GM21367 (cell line): ENCODE results near the gene SGPP2.
A peak's percentile ranks its signal among the peaks of the same experiment; 100 is the strongest.

Source experiments
- ATAC-seq: cut with Tn5 transposase; IDR thresholded peaks from one replicate; pipeline ENCODE4 v1.9.1; 2021; ENCODE audit not compliant: unreplicated experiment

SGPP2 gene

DNA sequence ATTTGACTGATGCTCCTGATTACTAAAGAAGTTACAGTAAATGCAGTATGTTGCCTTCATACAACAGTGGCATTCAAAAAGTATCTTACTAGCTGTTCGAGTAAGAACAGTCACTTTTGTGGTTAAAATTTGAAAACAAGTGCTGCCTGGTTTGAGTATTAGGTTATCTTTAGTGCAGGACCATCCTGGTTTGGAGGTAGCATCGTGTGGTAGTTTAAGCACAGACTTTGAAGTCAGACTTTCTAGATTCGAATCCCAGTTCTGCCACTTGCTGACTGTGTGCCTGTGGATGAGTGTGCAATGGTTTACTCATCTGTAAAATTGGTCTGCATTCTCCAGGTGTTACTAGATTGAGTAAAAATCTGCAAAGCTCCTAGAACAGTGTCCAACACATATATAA, 96.8 kb downstream of the SGPP2 start:
- ATAC-seq, result peak; percentile 55

DNA sequence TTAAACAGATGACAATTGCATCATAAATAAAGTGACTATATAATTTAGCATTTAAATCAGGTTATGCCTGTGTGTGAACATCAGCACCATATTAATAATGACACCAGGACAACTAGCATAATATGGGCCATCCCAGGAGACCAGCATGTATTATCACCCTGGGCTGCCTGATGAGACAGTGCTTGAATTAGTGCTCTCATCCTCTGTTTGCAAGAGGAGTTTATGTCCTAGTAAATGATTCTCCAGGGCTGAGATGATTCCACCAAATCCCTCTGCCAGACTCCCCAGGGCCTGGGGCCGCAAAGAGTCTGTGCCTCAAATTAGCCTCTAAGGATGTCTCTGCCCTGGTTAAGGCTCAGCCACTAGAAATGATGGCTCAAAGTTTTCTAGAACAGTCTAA, 97.7 kb downstream of the SGPP2 start:
- no peak for ATAC-seq

DNA sequence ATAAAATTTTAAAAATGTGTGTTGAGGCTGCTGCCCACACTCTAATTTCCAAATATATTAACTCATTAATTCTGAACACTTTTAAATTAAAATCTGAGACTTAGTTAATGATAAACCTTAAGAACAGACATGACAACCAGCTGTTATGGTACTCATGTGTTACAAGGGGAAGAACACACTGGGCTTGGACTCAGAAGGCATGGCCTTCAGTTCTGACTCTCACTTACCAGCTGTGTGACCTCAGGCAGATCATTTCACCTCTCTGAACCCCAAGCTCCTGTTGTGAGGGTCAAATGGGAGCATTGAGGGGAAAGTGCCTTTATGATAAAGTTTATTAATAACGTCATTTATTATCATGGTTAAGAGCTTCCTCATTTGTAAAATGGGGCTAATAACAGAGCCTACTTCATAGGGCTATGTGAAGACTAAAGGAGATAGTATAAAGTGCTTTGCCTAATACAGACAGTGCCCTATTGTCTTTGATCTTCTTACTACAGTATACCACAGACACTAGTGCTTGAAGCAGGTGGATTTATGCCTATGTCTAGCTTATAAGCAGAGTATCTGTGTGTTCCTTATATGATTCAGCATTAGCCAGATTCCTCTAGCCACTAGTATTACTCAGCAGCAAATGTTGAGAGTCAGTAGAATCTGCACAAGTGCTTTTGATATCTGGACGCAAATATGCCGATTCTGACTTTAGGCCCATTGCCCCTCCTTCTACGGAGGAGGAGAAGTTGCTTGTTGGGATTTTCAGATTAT, 99.6 kb downstream of the SGPP2 start:
- ATAC-seq, result peak; percentile 36

DNA sequence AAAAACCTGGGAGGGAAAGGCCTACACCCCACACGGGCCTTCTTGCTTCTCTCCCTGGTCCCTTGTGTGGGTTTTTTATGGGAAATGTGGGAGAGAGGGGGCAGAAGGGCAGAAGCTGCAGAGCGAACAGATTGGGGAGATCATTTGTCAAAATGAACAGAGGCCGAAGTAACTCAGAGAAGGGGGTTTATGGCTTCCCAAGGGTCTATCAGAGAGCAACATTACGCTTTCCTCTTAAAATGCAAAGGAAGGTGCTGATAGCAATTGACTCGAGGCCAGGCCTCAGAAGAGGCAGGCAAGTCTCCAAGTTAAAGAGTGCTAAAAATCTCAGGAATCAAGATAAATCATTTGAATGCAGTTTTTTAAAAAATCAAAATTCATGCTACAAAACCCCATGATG, 101.5 kb downstream of the SGPP2 start:
- ATAC-seq, result no peak

DNA sequence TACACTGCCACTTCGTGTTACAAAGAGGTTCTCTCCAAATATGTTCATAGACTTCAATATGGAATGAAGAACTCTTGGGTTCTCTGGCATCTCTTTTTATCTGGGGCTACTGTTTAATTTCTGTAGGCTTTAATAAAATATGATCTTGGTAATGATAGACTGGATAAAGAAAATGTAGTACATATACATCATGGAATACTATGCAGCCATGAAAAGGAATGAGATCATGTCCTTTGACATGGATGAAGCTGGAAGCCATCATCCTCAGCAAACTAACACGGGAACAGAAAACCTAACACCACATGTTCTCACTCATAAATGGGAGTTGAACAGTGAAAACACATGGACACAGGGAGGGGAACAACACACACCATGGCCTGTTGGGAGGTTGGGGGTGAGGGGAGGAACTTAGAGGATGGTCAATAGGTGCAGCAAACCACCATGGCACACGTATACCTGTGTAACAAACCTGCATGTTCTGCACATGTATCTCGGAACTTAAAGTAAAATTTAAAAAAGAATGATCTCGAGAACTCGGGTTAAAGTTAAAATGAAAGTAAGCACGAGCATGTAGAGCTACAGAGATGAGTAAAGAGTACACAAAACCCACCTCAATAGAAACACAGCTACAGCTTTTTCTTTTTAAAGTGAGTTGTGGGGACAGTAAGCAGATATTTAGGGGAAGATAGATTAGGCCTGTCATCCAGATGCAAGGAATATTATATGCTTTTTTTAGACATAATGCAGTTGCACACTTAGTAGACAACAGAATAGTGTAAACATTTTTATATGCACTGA, 102.3 kb downstream of the SGPP2 start:
- ATAC-seq, result no peak

DNA sequence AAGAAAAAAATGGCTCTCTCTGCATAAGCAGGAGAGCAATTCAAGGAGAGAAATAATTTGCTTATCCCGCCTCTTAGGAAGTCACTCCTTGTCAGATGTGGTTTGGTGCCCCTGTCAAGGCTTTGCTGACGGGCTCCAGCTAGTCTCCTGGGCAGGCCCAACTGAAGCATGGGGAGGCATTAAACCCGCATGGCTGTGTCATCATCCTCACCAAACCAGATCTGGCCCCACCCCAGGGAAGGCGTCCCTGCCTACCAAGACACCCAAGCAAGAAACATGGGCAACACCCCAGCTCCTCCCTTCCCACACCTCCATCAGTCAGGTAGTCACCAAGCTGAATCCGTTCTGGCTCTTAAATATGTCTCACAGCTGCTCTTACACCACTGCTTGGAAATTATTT, 108.0 kb downstream of the SGPP2 start:
- ATAC-seq, result no peak

DNA sequence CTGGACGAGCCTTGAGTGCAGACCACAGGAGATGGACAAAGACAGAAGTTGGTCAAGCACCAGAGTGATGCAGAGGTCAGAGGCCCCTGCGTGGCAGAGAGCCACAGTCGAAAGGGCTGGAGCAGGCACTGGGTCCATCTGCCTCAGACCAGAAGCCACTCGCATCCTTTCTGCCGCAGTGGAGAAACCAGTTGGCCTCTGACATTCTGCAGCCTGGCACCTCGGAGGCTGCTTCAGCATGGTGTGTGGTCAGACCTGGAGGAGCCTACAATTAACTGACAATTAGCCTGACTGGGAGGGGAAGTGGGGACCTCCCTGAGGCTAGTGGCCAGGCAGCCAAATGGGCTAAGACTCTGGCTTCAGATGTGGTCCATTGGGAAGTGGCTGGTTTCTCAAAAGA, 111.1 kb downstream of the SGPP2 start:
- ATAC-seq, result no peak

DNA sequence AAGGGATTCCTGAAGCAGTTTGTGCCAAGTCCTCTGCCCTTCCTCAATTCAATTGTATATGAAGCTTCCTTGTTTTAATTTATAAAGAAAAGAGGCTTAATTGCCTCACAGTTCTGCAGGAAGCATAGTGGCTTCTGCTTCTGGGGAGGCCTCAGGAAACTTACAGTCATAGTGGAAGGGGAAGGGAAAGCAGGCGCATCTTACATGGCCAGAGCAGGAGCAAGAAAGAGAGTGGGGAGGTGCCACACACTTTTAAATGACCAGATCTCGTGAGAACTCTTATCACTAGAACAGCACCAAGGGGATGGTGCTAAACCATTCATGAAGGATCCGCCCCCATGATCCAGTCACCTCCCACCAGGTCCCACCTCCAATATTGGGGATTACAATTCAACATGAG, 114.2 kb downstream of the SGPP2 start:
- no peak for ATAC-seq

DNA sequence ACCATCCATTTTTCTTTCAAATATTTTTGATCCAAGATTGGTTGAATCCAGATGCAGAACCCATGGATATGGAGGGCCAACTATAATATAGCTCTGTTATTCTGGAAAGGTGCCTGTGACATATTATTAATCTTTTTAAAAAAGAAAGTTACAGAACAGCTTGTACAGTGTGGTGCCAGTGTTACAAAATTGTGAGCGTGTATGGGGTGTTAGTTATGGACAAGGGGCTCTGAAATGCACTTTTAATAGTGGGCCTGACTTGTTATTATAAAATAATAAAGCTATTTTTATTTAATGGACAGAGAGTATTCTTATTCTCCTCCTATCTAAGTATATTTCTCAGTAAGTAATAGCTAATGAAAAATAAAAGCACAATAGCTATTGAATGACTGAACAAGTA, 120.3 kb downstream of the SGPP2 start:
- ATAC-seq, result no peak

DNA sequence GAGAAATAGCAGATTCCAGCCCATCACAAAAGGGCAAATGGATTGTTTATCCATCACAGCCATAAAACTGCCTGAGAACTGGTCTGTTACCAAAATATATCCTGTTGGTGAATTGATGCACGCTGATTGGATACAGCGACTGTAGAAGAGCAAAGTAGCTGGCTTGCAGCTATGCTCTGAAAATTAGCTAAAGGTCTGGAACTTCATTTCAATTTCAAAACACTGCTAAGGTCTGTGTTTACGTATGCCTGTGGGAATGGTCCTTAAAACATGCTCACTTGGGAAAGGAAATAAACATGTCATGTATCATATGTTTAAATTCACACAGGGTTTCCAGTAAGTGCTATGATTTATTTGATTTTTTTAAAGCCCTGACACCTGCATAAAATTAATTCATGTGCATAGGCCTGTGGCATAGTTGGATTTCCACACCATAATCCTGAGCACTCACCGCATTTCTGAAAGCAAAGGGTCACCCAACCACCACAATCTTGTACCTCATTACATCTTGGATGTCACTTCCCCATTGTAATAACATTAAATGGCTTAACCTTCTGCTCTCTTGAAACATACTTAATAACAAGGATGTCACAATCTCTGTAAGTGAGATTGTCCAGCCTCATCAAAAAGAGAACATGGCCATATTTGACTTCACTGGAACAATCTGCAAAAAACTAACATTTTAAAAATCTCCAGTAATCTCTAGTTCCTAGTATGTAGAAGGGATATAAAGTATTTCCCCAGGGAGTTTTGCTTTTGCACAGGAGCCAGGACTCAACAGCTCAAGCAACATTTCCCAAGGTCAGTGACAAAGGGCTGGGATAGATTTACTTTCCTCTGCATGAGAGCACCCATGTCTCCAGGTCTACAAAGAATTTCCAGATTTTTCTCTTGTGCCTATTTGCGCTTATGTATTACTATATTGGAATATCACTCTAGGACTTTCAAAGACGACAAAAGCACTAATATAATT, 121.8 kb downstream of the SGPP2 start:
- no peak for ATAC-seq

DNA sequence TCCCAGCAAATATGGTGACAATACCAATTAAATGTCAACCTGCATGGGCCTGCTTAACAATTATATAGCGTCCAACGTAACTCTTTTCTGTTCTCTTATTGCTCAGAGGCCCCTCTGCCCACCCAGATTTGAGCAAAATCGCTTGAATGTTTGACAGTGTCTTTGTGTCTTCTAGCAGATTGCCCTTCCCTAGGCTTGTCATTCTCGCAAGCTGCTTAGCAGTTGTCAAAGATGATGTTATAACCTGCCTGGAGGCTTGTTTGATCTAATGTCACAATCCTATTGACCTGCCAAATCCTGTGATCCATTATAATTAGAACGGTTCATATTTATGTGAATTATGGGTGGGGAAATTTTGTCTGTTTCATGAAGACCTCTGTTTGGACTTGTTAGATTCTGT, 122.7 kb downstream of the SGPP2 start:
- no peak for ATAC-seq

DNA sequence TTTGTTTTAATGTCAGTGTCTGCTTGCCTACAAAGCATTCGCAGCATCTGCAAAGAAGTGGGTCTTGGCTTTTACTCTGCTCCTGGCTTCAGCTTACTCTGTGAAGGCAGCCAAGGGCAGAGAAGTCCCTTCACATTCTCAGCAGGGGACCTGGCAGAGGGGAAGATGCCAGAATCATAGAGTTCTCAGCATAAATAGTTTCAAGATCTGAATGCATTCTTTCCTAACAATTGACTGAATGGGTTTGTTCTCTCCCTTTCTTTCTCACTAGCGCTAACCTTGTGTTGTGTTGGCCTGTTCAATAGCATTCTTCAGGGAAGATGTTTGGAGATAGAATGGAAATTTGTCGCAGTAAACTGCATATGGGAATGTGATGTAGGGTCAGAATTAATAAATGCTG, 124.6 kb downstream of the SGPP2 start:
- no peak for ATAC-seq

DNA sequence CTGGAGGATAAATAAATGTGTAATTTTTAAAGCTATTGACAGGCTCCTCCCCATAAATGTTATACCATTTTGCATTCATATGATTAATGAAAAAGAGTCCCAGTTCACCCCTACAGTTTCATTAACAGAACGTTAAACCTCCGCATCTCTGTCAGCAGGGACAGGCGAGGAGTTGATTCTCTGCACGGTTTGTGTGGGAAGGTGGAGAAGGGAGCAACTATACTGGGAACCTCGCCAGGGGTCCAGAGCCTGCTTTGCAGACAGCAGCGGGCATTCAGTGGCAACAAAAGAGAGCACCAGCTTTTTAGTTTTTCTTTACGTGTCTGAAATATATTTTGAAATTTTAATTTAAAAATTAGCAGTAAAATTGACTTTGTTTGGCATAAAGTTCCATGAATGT, 130.2 kb downstream of the SGPP2 start:
- ATAC-seq, result no peak

DNA sequence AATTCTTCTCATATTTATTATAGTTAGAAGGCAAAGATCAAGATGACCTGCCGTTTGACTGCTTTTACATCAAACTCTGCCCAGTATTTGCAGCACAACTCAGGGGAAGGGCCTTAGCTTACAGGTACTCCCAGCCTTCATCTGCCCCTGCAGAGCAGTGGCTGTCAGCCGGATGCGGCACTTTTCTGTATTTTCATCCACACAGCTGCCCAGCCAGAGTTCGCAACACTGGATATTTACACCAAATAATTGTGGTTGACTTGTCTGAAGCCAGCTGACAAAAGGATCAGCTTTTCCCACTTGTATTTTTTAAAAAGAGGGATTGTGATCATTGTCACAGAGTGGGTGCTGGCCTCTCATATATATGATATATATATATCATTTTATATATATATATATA, 136.8 kb downstream of the SGPP2 start:
- no peak for ATAC-seq

DNA sequence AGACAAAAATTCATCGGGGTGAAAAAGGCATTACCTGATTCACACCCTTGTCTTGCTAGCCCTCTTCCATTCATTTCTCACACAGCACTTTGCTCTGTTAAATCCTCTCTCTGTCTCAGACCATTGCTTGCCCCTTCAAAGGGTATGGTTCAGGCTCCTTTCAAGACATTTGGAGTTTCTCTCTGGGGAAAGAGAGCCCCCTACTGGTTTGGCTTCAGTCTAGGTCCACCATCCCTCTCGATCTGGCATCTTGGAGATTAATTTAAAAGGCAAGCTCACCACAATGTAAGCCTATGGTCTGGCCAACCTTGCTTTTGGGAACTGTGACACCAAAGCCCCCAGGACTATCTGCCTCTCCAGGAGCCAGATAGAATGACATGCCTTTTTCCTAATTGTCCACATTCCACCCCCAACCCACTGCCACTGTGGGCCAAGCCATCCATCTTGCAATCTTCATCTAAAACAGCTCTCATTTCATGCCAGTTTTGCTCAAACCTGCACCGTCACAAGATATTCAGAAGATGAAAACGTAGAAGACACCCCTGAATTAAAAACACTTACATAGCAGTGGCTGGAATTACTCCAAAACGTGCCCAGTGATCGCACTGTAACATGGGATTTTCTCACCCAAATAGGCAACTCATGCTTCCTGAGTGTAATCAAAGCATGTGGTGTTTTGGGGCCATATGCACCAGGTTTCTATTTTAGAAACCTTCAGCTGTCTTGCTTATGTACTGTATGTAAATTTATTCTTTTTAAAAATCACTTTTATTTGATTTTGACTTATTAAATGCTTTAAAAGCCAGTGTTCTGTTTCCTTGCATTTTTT, 137.7 kb downstream of the SGPP2 start:
- peak; percentile 93 for ATAC-seq

DNA sequence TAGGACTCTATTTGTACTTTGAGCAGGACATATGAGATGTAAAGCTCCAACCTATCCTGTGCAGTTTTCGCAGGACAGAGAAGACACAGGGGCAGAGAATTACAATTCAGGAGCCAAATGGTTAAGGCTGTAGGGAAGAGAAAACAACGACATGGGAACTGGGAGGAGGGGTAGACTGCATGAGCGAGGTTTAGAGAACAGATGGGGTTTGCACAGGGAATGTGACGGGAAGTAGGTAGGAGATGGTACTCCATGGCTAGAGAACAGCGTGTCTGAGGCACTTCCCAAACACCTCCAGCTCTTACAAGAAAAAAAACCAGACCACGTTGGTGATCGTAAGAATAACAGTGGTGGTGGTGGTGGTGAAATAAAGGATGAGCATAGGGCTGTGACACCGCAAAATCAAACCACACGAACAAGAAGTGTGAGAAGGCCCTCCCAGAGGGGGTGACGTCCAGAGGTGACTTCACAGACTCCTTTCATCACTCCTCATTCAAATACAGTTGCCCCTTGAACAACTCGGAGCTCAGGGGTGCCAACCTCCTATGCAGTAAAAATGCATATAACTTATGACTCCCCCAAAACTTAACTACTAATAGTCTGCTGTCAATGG, 138.9 kb downstream of the SGPP2 start:
- ATAC-seq, result no peak

DNA sequence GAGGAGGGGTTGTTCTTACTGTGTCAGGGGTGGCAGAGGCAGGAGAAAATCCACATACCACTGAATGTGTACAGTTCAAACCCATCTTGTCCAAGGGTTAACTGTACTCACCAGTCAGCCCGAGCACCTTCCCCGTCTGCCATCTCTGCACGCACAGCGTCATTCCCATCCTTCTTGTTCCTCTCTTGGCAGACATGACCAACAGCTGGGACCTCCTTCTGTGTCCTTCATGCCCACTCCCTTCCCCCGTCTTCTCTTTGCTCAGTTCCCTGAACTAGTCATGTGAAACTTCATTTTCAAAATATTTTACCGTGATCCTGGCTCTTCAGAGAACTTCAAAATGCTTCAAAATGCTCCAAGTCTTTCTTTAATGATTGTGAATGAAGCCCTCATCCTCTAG, 139.6 kb downstream of the SGPP2 start:
- no peak for ATAC-seq

DNA sequence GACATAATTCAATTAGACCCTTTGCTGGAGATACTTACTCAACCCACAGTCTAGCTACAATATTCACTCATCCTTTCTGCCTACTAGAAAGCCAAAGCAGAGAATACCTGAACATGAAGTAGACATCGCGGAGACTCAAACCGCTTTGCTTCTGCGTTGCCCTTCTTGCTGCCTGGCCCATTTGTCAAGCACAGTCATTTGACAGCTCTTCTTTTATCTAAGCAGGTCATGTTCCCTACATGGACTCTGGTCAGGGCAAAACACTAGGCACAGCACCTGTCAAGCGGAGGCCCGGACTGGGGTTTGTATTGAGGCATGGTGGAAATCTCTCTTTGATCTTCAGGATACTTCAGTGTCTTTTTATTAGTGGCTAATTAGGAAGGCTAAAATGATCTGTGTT, 141.9 kb downstream of the SGPP2 start:
- ATAC-seq, result no peak

DNA sequence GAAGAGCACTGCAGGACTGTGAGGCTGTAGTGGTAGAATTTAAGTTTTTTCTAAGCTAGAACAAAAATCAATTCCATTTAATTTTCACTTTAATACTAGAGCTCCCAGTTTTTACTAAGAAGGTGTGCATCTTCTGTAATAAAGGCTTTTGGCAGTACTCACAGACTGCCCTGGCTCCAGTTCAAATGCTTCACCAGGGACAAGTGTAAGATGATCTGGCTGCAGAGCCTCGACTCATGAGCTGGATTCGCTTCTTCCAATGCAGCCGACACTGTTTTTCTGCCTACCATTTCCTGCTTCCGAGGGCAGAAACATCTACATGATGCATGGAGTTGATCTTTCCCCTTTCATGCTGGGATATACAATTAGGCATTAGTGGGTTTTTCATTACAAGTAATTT, 144.5 kb downstream of the SGPP2 start:
- no peak for ATAC-seq

DNA sequence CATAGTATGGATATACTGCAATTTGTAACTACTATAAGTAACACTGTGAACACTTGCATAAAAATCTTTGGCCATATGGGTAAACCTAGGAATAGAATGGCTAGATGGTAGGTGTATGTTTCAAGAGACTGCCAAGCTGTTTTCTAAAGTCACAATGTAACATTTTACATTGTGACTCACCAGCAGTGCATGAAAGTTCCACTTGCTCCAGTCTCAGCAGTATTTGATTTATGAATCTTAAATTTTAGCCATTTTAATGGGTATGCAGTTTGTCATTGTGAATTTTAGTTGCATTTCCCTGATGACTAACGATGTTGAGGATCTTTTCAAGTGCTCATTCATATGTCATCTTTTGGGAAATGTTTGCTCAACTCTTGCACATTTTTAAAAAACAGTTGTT, 145.5 kb downstream of the SGPP2 start:
- no peak for ATAC-seq
